HFFc6 (cell line): ENCODE data around the gene TEDC1. TPM values are rescaled to one million over a fixed set of nuclear protein-coding genes. Genes with fewer than 3 reads are reported as not detected.

Source experiments
- DNase-seq: peaks from one replicate; pipeline ENCODE4 v3.0.0-alpha.2; 2018
- H3K27ac Mint-ChIP-seq: 2 replicates; pipeline ENCODE4 v1.8.0; 2020; ENCODE audit warnings: mild to moderate bottlenecking, mixed read lengths
- H3K27me3 Mint-ChIP-seq: 2 replicates; pipeline ENCODE4 v1.8.0; 2021; ENCODE audit warnings: mild to moderate bottlenecking, moderate library complexity, mixed read lengths; ENCODE audit not compliant: insufficient read depth
- H3K36me3 Mint-ChIP-seq: 2 replicates; pipeline ENCODE4 v1.8.0; 2021; ENCODE audit warnings: low read depth, mixed read lengths
- H3K4me1 Mint-ChIP-seq: 2 replicates; pipeline ENCODE4 v1.8.0; 2020; ENCODE audit warnings: low read depth, mixed read lengths
- H3K4me3 Mint-ChIP-seq: 2 replicates; pipeline ENCODE4 v1.8.0; 2020; ENCODE audit warnings: mild to moderate bottlenecking, moderate library complexity, mixed read lengths
- H3K9me3 Mint-ChIP-seq: 2 replicates; pipeline ENCODE4 v1.8.0; 2020; ENCODE audit warnings: mild to moderate bottlenecking, mixed read lengths
- total RNA-seq, 6 experiments: library from RNA; stranded (reverse); fragmentation: NEBNext Ultra II Directional; extraction: Animal tissue kit (Norgen Biotek cat#: 25700); gene quantifications; 2 replicates in 1 of 6; 3 replicates in 5 of 6; pipeline ENCODE4 v1.2.3, GENCODE V29; 2021
- TF ChIP-seq, protein P1 (sequence below): fragments of 200-600 bp; sonication (generic); IDR thresholded peaks from 2 replicates; pipeline ENCODE4 v1.5.0; 2021; ENCODE audit warnings: antibody characterized with exemption, mild to moderate bottlenecking

The TEDC1 gene
- total RNA-seq, 6 experiments from 2014 or later = 9.1 to 12.9 (median 12.7) TPM

- Mint-ChIP-seq H3K9me3 (no peaks in the 10 kb centered on the region), H3K4me1 (no peaks in the 10 kb centered on the region), H3K4me3 (no peak overlapping the region), H3K36me3 (no peaks in the 10 kb centered on the region), H3K27me3 (peaks cover 27% of the 10 kb centered on the region), H3K27ac (no peak overlapping the region)
- DNase-seq = no peak
- TF ChIP-seq, protein P1, sequence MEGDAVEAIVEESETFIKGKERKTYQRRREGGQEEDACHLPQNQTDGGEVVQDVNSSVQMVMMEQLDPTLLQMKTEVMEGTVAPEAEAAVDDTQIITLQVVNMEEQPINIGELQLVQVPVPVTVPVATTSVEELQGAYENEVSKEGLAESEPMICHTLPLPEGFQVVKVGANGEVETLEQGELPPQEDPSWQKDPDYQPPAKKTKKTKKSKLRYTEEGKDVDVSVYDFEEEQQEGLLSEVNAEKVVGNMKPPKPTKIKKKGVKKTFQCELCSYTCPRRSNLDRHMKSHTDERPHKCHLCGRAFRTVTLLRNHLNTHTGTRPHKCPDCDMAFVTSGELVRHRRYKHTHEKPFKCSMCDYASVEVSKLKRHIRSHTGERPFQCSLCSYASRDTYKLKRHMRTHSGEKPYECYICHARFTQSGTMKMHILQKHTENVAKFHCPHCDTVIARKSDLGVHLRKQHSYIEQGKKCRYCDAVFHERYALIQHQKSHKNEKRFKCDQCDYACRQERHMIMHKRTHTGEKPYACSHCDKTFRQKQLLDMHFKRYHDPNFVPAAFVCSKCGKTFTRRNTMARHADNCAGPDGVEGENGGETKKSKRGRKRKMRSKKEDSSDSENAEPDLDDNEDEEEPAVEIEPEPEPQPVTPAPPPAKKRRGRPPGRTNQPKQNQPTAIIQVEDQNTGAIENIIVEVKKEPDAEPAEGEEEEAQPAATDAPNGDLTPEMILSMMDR = no peak
Measured at GRCh38 chr14:105507247-105507646, 16.2 kb downstream of the TEDC1 start.

- H3K4me1 Mint-ChIP-seq = no peaks in the 10 kb centered on the region
- TF ChIP-seq, protein P1 = no peak
- no peak overlapping the region for H3K4me3 Mint-ChIP-seq
- no peak for DNase-seq
- no peaks in the 10 kb centered on the region for H3K36me3 Mint-ChIP-seq
- H3K27me3 Mint-ChIP-seq = peaks cover 32% of the 10 kb centered on the region
- no peaks in the 10 kb centered on the region for H3K9me3 Mint-ChIP-seq
- H3K27ac Mint-ChIP-seq = no peak overlapping the region
Measured at GRCh38 chr14:105508069-105508468, 17.0 kb downstream of the TEDC1 start.

DNA sequence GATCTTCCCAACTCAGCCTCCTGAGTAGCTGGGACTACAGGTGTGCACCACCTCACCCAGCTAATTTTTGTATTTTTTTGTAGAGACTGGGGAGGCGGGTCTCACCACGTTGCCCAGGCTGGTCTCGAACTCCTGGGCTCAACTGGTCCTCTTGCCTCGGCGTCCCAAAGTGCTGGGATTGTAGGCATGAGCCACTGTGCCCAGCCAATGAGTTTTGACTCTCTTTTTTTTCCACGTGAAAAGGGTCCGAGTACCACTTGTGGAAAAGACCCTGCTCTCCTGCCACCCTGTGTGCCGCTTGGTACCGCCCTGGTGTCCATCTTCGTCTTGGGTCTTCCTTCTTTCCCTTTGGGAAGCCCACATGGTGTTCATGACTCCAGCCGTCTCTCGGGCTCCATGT lies 17.6 kb downstream of the TEDC1 start:
- Mint-ChIP-seq H3K27ac (no peak overlapping the region), H3K9me3 (no peaks in the 10 kb centered on the region), H3K4me1 (no peaks in the 10 kb centered on the region), H3K4me3 (no peak overlapping the region), H3K27me3 (peaks cover 28% of the 10 kb centered on the region), H3K36me3 (no peaks in the 10 kb centered on the region)
- TF ChIP-seq, protein P1 = no peak
- DNase-seq = no peak

DNA sequence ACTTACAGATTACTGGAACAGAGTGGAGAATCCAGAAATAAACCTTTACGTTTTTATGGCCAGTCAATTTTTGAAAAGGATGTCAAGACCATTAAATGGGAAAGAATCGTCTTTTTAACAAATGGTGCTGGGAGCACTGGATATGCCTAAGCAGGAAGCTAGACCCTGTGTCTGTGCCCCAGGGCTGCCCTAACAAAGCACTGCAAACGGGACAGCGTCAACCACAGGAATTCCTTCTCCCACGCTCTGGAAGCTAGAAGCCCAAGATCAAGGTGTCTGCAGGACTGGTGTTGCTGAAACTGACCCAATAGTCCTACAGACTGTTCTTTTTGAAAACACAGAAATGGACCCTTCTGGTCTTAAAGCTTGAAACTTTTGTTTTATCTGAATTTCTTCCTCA lies 26.1 kb downstream of the TEDC1 start:
- Mint-ChIP-seq H3K4me1 (no peaks in the 10 kb centered on the region), H3K27me3 (peaks cover 33% of the 10 kb centered on the region), H3K36me3 (no peaks in the 10 kb centered on the region; the same call in 1 of the 2 replicates), H3K9me3 (no peaks in the 10 kb centered on the region; the same call in 1 of the 2 replicates), H3K4me3 (no peak overlapping the region), H3K27ac (no peak overlapping the region)
- no peak for DNase-seq
- TF ChIP-seq, protein P1 = no peak

GRCh38 chr14:105519946-105520698 lies 29.1 kb downstream of the TEDC1 start:
- no peak overlapping the region for H3K27ac Mint-ChIP-seq
- H3K4me1 Mint-ChIP-seq = no peaks in the 10 kb centered on the region
- no peaks in the 10 kb centered on the region; the same call in 1 of the 2 replicates for H3K36me3 Mint-ChIP-seq
- H3K4me3 Mint-ChIP-seq = no peak overlapping the region
- TF ChIP-seq, protein P1 = no peak
- peaks cover 22% of the 10 kb centered on the region for H3K27me3 Mint-ChIP-seq
- no peaks in the 10 kb centered on the region; the same call in 1 of the 2 replicates for H3K9me3 Mint-ChIP-seq
- DNase-seq = no peak
